ENCODE data around the gene SCG3. TPM values are rescaled to one million over a fixed set of nuclear protein-coding genes. Genes with fewer than 3 reads are reported as not detected.

SCG3 gene
- total RNA-seq, 1 donor from 2014 or later: 8.1 TPM

DNA sequence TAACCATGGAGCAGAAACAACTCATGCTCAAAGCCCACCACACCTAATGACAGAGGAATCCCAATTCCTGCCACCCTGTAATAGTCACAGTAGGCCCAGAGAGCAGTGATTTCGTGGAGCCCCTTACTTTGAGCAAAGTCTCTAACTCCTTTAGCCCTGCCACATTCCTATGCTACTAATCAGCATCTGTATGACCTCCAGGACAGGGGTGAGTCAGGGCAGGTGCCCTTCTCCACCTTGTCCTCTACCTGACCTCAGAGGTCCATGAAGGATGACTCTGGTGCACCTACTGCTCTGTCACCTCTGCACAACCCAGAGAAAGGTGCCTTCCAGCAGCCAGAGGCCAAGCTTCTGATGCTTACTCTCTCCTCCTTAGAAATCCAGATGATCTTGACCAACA, 6.1 kb upstream of the SCG3 start:
- H3K4me3 Mint-ChIP-seq: no peak overlapping the region
- H3K27me3 Mint-ChIP-seq (ENCODE audit: low read depth): peaks cover 27% of the 10 kb centered on the region
- H3K36me3 Mint-ChIP-seq (ENCODE audit: low read depth): no peaks in the 10 kb centered on the region
- peaks cover 16% of the 10 kb centered on the region for H3K4me1 Mint-ChIP-seq
- TF ChIP-seq, protein P1, sequence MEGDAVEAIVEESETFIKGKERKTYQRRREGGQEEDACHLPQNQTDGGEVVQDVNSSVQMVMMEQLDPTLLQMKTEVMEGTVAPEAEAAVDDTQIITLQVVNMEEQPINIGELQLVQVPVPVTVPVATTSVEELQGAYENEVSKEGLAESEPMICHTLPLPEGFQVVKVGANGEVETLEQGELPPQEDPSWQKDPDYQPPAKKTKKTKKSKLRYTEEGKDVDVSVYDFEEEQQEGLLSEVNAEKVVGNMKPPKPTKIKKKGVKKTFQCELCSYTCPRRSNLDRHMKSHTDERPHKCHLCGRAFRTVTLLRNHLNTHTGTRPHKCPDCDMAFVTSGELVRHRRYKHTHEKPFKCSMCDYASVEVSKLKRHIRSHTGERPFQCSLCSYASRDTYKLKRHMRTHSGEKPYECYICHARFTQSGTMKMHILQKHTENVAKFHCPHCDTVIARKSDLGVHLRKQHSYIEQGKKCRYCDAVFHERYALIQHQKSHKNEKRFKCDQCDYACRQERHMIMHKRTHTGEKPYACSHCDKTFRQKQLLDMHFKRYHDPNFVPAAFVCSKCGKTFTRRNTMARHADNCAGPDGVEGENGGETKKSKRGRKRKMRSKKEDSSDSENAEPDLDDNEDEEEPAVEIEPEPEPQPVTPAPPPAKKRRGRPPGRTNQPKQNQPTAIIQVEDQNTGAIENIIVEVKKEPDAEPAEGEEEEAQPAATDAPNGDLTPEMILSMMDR (conservative IDR thresholded peaks at IDR 0.05): no peak
- H3K9me3 Mint-ChIP-seq: no peaks in the 10 kb centered on the region
- H3K27ac Mint-ChIP-seq (ENCODE audit: unreplicated experiment): no peak overlapping the region
- DNase-seq (ENCODE audit: low read depth, low spot score): no peak

DNA sequence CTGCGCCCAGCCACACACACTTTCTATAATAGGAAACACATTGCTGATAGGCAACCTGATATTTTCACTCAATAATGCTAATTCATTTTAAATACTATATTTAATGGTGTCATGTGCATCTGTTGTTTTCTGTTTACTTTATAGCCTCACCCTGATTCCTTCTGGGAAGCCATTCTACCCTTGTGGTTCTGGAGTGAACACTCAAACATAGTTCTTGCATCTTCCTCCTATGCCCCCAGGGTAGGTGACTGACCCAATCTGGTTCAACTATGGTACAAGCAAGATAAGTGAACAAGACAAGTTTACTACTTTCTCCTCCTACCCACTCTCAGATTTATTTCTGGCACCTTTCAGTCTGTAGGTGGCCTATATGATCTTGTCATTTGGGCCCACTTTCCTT, 4.3 kb upstream of the SCG3 start:
- no peak overlapping the region for H3K4me3 Mint-ChIP-seq
- no peak overlapping the region for H3K27ac Mint-ChIP-seq (ENCODE audit: unreplicated experiment)
- H3K4me1 Mint-ChIP-seq: peaks cover 28% of the 10 kb centered on the region
- H3K9me3 Mint-ChIP-seq: no peaks in the 10 kb centered on the region
- peaks cover 45% of the 10 kb centered on the region for H3K27me3 Mint-ChIP-seq (ENCODE audit: low read depth)
- DNase-seq (ENCODE audit: low read depth, low spot score): no peak
- no peaks in the 10 kb centered on the region for H3K36me3 Mint-ChIP-seq (ENCODE audit: low read depth)
- TF ChIP-seq, protein P1 (conservative IDR thresholded peaks at IDR 0.05): no peak

DNA sequence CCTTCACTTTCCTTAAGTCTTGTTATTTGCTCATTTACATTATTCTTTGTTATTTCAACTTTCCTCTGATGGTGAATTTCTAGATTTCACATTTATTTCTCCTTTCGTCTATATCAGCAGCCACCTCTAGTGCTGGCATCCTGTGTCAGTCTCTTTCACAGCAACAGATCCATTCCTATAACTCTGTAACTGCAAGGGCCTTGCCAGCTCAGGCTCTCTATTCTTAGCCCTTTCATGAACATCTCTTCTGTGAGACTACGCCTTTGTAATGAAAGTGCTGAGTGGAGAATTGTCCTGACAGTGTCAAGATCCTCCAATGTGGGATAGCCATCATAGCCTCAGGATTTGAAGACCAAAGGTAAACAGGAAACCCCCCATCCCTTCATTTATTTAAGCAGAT, 3.9 kb upstream of the SCG3 start:
- Mint-ChIP-seq H3K9me3 (no peaks in the 10 kb centered on the region), H3K27me3 (ENCODE audit: low read depth) (peaks cover 46% of the 10 kb centered on the region), H3K4me1 (peaks cover 23% of the 10 kb centered on the region), H3K27ac (ENCODE audit: unreplicated experiment) (no peak overlapping the region), H3K4me3 (no peak overlapping the region), H3K36me3 (ENCODE audit: low read depth) (no peaks in the 10 kb centered on the region)
- DNase-seq (ENCODE audit: low read depth, low spot score): no peak
- TF ChIP-seq, protein P1 (conservative IDR thresholded peaks at IDR 0.05): no peak

DNA sequence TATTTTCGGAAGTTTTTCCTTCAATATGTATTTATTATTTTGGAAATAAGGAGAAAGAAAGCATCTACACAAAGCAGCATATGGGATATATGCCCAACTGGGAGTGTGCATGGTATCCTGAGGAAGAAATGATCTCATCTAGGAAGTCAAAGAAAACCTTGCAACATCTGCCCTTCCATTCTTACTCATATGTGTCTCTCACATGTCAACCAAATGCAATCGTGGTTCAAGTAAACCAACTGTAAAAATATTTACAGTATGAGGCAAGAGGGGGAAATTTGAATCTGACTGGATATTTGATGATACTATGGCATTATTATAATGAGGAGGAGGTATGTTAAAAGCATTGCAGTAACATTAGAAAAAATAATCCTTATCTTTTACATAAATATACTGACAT, 3.2 kb upstream of the SCG3 start:
- Mint-ChIP-seq H3K27ac (ENCODE audit: unreplicated experiment) (no peak overlapping the region), H3K4me1 (peaks cover 17% of the 10 kb centered on the region), H3K4me3 (no peak overlapping the region), H3K9me3 (no peaks in the 10 kb centered on the region), H3K27me3 (ENCODE audit: low read depth) (peaks cover 51% of the 10 kb centered on the region), H3K36me3 (ENCODE audit: low read depth) (no peaks in the 10 kb centered on the region)
- TF ChIP-seq, protein P1 (conservative IDR thresholded peaks at IDR 0.05): no peak
- DNase-seq (ENCODE audit: low read depth, low spot score): no peak

DNA sequence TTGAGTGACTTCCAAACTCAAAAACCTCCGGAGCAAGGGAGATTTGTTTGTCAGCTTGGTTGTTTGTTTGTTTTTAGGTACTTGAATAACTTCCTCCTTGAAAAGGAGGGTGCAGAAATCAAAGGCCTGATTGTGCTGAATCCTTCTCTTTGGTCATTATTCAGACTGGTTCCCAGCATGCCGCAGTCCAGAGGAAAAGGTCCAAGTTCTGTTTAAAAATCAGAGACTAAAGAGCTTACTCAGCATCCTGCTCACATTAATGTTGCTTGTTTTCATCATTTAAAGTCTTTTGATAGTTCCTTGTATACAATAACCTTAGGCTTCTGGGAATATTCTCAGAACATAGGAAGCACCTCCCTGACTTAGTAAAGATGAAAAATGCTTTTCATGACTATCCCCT, 982 bp upstream of the SCG3 start:
- H3K4me3 Mint-ChIP-seq: peak overlapping the region; percentile 50
- H3K27ac Mint-ChIP-seq (ENCODE audit: unreplicated experiment): no peak overlapping the region

More for the DNA sequence above, 982 bp upstream of the SCG3 start:
- no peak for DNase-seq (ENCODE audit: low read depth, low spot score)
- H3K9me3 Mint-ChIP-seq: no peaks in the 10 kb centered on the region
- H3K36me3 Mint-ChIP-seq (ENCODE audit: low read depth): no peaks in the 10 kb centered on the region
- TF ChIP-seq, protein P1 (conservative IDR thresholded peaks at IDR 0.05): no peak
- H3K4me1 Mint-ChIP-seq: peaks cover 17% of the 10 kb centered on the region
- peaks cover 66% of the 10 kb centered on the region for H3K27me3 Mint-ChIP-seq (ENCODE audit: low read depth)
